Memory B cell (primary cell): Measurements from ENCODE around the gene EYS.

Experiments used
- ATAC-seq: fragments of 150-1000 bp; cut with Tn5 transposase; 2 replicates; pipeline ENCODE4 v1.10.0; 2021; ENCODE audit warnings: low read depth, mild to moderate bottlenecking, moderate library complexity
- DNase-seq, 2 donors: peaks; one replicate each; pipeline ENCODE4 v3.0.0; 2022; ENCODE audit warnings: low spot score in 2 of 2
- H3K27ac Mint-ChIP-seq: one replicate; pipeline ENCODE4 v1.8.0; 2022; ENCODE audit warnings: mild to moderate bottlenecking, moderate library complexity, mixed read lengths
- H3K27me3 Mint-ChIP-seq: one replicate; pipeline ENCODE4 v1.8.0; 2022; ENCODE audit warnings: mixed read lengths
- H3K36me3 Mint-ChIP-seq: one replicate; pipeline ENCODE4 v1.8.0; 2022; ENCODE audit warnings: mild to moderate bottlenecking, mixed read lengths
- H3K4me1 Mint-ChIP-seq: one replicate; pipeline ENCODE4 v1.8.0; 2022; ENCODE audit warnings: mixed read lengths
- H3K4me3 Mint-ChIP-seq: one replicate; pipeline ENCODE4 v1.8.0; 2022; ENCODE audit warnings: mild to moderate bottlenecking, moderate library complexity, mixed read lengths
- H3K9me3 Mint-ChIP-seq: one replicate; pipeline ENCODE4 v1.8.0; 2022; ENCODE audit warnings: mixed read lengths

EYS gene

DNA sequence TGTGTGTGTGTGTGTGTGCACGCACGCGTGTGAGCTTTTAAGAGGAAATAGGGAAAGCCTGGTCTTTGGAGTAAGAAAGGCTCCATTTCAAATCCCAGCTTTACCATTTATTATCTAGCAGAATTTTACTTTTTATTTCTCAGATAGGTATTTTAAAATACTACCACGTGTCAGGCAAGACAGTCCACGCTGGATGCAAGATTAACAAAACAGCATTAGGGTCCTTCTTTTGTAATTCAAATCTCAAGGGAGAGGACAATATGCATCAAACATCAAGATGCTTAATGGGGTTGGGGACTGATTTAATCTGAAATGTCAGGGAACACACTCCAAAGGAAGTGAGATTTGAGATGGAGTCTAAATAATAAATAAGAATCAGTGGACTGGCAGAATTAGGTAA lies 1302.6 kb downstream of the EYS start:
- no peak overlapping the region for H3K27ac Mint-ChIP-seq
- no peaks in the 10 kb centered on the region for H3K36me3 Mint-ChIP-seq
- no peaks in the 10 kb centered on the region for H3K27me3 Mint-ChIP-seq
- no peaks in the 10 kb centered on the region for H3K4me1 Mint-ChIP-seq
- peaks cover 3% of the 10 kb centered on the region for H3K9me3 Mint-ChIP-seq
- no peak overlapping the region for H3K4me3 Mint-ChIP-seq
- DNase-seq, result no peak
- ATAC-seq, result no peak

DNA sequence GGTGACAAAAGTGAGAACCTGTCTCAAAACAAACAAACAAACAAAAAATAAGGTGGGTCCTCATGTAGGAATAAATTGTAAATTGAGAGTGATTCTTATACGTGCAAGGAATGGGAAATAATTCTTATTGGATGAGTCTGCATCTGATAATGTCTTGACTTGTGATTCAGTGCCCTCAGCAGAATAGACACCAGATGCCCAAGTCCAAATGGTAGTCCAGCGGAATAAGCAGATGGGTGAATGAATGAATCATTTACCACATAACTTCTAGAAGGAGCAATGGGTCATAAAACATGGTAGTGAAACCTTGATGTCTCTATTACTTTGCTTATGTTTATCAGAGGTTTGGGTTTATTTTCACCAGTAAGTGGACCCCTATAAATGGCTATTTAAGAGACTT lies 1323.7 kb downstream of the EYS start:
- Mint-ChIP-seq H3K27ac (no peak overlapping the region), H3K9me3 (peaks cover 3% of the 10 kb centered on the region)
- no peak for ATAC-seq

DNA sequence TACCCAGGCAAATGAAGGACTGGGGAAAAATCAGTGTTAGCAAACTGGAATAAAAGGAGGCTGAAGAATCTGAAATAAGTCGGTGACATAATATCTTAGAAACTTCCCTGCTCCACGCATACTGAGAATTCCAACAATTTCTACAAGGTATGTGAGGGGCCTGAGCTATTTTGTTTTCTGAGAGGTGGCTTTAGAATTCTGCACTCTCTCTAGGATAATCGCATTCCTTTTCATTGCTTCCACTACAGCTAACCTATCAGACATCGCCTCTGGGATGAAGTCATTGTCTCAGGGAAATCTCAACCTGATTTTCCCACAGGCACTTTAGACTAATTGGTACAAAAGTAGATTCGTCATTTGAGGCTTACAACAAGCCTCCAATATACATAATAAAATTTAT lies 1330.6 kb downstream of the EYS start:
- Mint-ChIP-seq H3K4me1 (no peaks in the 10 kb centered on the region), H3K27ac (no peak overlapping the region), H3K27me3 (no peaks in the 10 kb centered on the region), H3K36me3 (no peaks in the 10 kb centered on the region), H3K4me3 (no peak overlapping the region), H3K9me3 (peaks cover 7% of the 10 kb centered on the region)
- no peak for DNase-seq
- ATAC-seq, result no peak

More for the DNA sequence above, 1323.7 kb downstream of the EYS start:
- Mint-ChIP-seq H3K36me3 (no peaks in the 10 kb centered on the region), H3K4me3 (no peak overlapping the region), H3K4me1 (no peaks in the 10 kb centered on the region), H3K27me3 (no peaks in the 10 kb centered on the region)
- DNase-seq, result no peak

DNA sequence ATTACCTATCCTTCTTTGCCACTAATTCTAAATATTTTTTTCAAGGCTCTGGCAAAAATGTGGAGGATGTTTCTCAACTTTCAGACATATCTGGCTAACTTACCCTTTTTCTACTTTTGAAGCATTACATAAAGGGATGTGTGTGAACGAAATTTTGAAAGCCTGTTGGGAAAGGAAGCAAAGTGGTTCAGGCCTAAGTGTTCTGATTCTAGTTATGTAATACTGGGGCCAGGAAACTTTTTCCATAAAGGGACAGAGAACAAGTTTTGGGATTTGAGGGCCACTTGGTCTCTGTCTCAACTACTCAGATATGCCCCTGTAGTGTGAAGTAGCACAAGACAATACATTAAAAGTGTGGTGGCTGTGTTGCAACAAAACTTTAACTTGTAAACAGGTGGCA lies 1349.6 kb downstream of the EYS start:
- ATAC-seq, result no peak
- no peak for DNase-seq
- H3K9me3 Mint-ChIP-seq, result peaks cover 6% of the 10 kb centered on the region
- H3K36me3 Mint-ChIP-seq, result no peaks in the 10 kb centered on the region
- H3K4me3 Mint-ChIP-seq, result no peak overlapping the region
- H3K27ac Mint-ChIP-seq, result no peak overlapping the region
- H3K4me1 Mint-ChIP-seq, result no peaks in the 10 kb centered on the region
- H3K27me3 Mint-ChIP-seq, result no peaks in the 10 kb centered on the region

DNA sequence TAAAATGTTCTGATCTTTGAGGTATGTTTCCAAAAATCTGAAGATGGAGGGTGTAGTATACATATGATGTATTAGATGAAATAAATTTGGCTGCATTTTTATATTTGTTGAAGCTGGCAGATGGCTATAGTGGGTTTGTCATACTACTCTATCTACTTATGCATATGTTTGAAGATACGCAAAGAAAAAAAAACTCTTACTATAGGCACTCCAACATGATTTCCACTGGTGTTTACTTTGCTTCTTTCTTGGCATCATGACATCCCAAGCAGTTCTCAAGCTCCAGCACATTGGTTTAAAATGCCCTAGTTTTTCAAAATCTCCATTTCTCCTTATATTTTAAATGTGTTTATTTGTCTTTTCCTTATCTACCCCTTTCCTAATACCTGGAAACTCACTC lies 1359.6 kb downstream of the EYS start:
- Mint-ChIP-seq H3K4me3 (no peak overlapping the region), H3K27me3 (no peaks in the 10 kb centered on the region), H3K36me3 (no peaks in the 10 kb centered on the region), H3K27ac (no peak overlapping the region), H3K9me3 (peaks cover 8% of the 10 kb centered on the region), H3K4me1 (no peaks in the 10 kb centered on the region)
- ATAC-seq (no peak), DNase-seq (no peak)

DNA sequence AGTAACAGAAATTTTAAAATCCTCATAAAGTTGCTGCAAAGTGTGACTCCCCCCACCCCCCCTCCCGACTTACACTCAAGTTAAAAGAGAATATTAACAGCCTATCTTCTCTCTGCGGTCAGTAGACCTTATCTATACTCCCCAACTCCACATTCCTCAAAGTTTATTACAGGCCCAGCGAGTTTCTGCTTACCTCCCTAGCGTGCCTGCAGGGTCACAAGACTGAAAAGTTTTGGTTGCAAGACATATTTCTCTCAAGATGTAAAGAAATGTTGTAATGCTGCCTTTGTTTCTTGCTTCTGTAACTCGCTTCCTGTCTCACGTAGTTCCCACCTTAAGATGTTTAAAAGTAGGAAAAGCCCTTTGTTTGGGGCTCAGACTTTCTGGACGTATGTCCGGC lies 1371.8 kb downstream of the EYS start:
- no peak overlapping the region for H3K4me3 Mint-ChIP-seq
- ATAC-seq, result no peak
- no peak for DNase-seq
- H3K9me3 Mint-ChIP-seq, result peaks cover 21% of the 10 kb centered on the region
- no peaks in the 10 kb centered on the region for H3K4me1 Mint-ChIP-seq
- no peak overlapping the region for H3K27ac Mint-ChIP-seq
- no peaks in the 10 kb centered on the region for H3K27me3 Mint-ChIP-seq
- H3K36me3 Mint-ChIP-seq, result no peaks in the 10 kb centered on the region

DNA sequence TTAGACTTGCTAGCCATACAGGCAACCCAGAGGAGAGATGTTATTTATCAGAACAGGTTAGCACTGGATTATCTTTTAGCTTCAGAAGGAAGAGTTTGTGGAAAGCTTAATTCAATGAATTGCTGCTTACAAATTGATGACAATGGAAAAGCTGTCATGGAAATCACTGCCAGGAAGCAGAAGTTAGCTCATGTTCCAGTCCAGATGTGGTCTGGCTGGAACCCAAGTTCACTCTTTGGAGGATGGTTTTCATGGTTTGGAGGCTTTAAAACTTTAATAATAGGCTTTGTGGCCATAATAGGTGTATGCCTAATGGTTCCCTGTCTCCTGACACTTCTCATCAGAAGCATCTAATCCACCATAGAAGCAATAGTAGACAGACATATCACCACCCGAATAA lies 1372.4 kb downstream of the EYS start:
- DNase-seq, result no peak
- no peaks in the 10 kb centered on the region for H3K36me3 Mint-ChIP-seq

DNA sequence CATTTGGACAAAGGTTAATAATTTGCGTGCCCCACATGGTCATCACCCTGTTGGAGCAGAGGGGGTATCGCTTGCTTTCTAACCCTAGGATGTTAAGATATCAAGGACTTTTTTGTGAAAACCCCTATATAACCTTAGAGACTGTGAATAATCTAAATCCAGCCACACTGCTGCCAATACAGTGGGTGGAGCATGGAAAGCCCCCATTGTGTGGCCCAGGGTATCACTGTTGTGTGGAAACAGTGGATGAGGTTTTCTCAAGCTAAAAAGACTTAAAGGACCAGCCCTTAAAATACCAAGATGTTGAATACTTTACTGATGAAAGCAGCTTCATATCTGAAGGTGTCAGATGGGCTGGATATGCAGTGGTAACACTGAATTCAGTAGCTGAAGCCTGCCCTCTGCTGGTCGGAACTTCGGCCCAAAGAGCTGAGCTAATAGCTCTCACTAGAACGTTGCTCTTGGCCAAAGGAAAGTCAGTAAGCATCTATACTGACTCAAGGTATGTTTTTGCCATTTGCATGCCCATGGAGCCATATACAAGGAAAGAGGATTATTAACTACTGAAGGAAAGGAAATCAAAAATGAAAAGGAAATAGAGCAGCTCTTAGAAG lies 1376.2 kb downstream of the EYS start:
- no peaks in the 10 kb centered on the region for H3K36me3 Mint-ChIP-seq
- DNase-seq, result no peak
- ATAC-seq, result no peak
- peaks cover 5% of the 10 kb centered on the region for H3K9me3 Mint-ChIP-seq
- no peak overlapping the region for H3K27ac Mint-ChIP-seq
- no peak overlapping the region for H3K4me3 Mint-ChIP-seq
- H3K4me1 Mint-ChIP-seq, result no peaks in the 10 kb centered on the region
- no peaks in the 10 kb centered on the region for H3K27me3 Mint-ChIP-seq

More for the DNA sequence above, 1372.4 kb downstream of the EYS start:
- Mint-ChIP-seq H3K27ac (no peak overlapping the region), H3K27me3 (no peaks in the 10 kb centered on the region), H3K4me1 (no peaks in the 10 kb centered on the region), H3K9me3 (peaks cover 16% of the 10 kb centered on the region), H3K4me3 (no peak overlapping the region)
- no peak for ATAC-seq

DNA sequence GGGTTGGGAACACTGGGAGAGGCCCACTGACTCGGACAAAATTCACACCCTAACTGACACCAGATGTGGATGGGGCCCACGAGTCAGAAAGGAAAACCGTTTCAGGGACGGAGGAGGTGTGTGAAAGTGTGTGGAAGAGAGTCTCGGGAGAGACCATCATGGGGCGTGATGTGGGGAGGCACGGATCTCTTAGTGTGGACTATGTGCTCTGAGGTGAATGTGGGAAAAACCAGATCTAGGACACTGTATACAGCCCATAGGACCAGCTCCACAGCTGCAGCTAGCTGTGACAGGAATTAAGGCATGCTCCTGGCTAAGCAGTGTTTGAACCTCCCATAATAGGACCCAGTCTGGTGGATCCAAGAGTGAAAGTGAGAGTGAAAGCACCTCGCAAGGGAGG lies 1380.1 kb downstream of the EYS start:
- Mint-ChIP-seq H3K4me3 (no peak overlapping the region), H3K27me3 (no peaks in the 10 kb centered on the region), H3K36me3 (no peaks in the 10 kb centered on the region), H3K27ac (no peak overlapping the region), H3K4me1 (no peaks in the 10 kb centered on the region), H3K9me3 (peaks cover 5% of the 10 kb centered on the region)
- ATAC-seq (no peak), DNase-seq (no peak)

DNA sequence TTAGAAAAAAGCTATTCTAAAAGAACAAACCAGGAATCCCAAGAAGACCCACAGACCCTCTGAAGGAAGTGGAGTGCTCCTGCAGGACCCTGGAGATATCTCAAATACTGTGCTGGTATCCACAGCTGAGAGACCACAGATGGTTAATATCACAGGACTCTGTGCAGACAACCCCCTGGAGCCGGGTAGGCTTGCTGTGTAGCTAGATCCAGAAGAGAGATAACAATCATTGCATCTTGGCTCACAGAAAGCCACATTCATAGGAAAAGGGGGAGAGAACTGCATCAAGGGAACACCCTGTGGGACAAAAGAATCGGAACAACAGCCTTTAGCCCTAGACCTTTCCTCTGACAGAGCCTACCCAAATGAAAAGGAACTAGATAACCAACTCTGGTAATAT lies 1381.9 kb downstream of the EYS start:
- Mint-ChIP-seq H3K9me3 (peaks cover 2% of the 10 kb centered on the region), H3K27me3 (no peaks in the 10 kb centered on the region), H3K4me3 (no peak overlapping the region), H3K36me3 (no peaks in the 10 kb centered on the region), H3K4me1 (no peaks in the 10 kb centered on the region), H3K27ac (no peak overlapping the region)
- no peak for ATAC-seq
- DNase-seq, result no peak

DNA sequence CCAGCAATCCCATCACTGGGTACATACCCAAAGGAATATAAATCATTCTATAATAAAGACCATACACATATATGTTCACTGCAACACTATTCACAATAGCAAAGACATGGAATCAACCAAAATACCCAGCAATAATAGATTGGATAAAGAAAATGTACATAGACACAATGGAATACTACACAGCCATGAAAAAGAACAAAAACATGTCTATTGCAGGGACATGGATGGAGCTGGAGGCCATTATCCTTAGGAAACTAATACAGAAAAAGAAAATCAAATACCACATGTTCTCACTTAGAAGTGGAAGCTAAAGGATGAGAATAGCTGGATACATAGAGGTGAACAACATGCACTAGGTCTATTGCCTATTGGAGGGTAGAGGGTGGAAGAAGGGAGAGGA lies 1396.8 kb downstream of the EYS start:
- H3K4me3 Mint-ChIP-seq, result no peak overlapping the region
- peaks cover 7% of the 10 kb centered on the region for H3K9me3 Mint-ChIP-seq
- no peak overlapping the region for H3K27ac Mint-ChIP-seq
- DNase-seq, result no peak
- H3K4me1 Mint-ChIP-seq, result no peaks in the 10 kb centered on the region
- no peaks in the 10 kb centered on the region for H3K27me3 Mint-ChIP-seq
- H3K36me3 Mint-ChIP-seq, result no peaks in the 10 kb centered on the region
- ATAC-seq, result no peak

DNA sequence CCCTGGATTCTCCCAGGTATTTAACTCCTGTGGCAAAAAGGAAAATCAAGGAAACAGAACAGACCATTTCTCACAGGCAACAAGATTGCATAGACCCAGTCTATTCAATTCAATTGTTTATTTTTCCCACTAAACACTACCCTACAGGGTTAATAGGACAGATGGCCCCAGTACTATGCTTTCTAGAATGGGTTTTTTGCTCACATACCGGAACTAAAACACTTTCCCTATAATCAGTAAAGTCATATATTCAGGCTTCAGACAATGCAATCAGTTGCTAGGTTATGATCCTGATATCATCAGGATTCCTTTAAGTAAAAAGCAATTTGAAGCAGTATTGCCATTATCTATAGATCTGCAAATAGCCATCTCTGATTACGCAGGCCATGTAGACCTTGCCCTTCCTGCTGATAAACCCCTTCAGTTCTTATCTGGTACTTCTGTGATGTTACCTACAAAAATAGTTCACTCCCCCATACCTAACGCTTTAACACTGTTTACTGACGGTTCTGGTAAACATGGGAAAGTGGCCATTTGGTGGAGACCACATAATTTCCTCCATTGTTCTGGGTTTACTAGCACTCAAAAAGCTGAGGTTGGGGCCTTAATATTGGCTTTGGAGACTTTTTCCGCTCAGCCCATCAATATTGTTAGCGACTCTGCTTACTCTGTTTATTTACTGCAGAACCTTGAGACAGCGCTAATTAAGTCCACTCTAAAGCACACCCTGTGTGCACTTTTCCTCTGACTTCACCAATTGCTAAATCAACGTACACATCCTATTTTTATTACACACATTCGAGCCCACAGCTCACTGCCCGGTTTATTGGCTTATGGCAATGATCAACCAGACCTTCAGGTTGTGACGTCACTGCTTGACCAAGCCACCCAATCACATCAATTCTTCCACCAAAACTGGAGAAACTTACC lies 1405.5 kb downstream of the EYS start:
- DNase-seq, result no peak
- H3K27ac Mint-ChIP-seq, result no peak overlapping the region
- no peak overlapping the region for H3K4me3 Mint-ChIP-seq

DNA sequence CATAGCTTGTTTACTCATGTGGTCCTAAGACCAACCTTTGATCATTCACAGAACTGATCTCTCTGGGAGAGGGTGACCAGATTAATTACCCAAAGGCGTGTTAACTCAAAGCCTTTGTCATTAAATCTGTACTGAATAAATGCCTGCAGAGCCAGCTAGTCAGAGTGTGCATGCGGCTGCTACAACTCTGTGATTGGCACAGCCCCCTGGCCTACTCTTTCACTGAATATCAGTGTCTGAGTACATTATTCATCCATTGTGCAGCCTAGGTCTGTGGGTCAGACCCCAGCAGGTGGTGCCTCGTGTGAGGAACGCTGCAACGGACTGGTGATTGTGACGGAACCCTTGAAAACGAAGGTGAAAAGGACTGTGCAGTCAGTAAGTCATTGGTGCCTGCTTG lies 1407.8 kb downstream of the EYS start:
- Mint-ChIP-seq H3K4me1 (no peaks in the 10 kb centered on the region), H3K9me3 (peaks cover 7% of the 10 kb centered on the region), H3K27ac (no peak overlapping the region), H3K27me3 (no peaks in the 10 kb centered on the region), H3K36me3 (no peaks in the 10 kb centered on the region), H3K4me3 (no peak overlapping the region)
- ATAC-seq (no peak), DNase-seq (no peak)

More for the DNA sequence above, 1405.5 kb downstream of the EYS start:
- ATAC-seq, result no peak
- H3K4me1 Mint-ChIP-seq, result no peaks in the 10 kb centered on the region
- peaks cover 7% of the 10 kb centered on the region for H3K9me3 Mint-ChIP-seq
- no peaks in the 10 kb centered on the region for H3K27me3 Mint-ChIP-seq
- H3K36me3 Mint-ChIP-seq, result no peaks in the 10 kb centered on the region

DNA sequence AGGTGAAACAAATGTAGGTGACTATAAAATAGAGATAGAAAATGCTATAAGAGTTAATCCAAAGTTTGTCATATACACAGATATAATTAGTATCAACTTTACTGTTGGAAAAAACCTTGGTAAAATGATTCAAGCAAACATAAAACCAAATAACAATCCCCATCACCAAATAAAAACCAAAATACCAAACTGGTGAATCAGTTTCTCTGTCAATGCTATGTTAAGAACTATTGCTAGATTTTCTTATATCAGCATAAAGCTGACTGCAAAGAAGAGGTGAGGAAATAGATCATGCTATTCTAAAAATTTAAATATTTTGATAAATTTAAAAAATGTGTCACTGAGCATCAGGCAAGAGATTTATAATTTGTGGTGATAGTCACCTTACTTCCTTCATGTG lies 1413.0 kb downstream of the EYS start:
- Mint-ChIP-seq H3K9me3 (peaks cover 3% of the 10 kb centered on the region), H3K4me1 (no peaks in the 10 kb centered on the region), H3K27me3 (no peaks in the 10 kb centered on the region), H3K4me3 (no peak overlapping the region), H3K27ac (no peak overlapping the region), H3K36me3 (no peaks in the 10 kb centered on the region)
- ATAC-seq (no peak), DNase-seq (no peak)

DNA sequence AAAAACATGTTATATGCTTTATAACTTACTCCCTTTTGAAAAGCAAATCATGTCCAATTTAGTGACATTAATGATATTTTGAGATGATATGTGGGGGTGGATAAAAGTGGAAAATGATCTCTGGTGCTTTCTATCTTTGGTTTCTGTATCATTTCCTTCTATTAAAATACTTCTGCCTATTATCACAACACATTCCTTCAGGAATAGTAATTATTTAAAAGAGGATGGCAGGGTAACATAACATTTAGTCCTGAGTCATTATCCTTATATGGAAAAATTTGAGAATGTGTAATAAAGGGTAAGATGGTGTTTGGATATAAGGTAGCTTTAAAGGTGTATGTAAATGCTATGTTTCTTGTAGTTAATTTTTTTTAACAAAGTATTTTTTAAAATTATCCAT lies 1413.7 kb downstream of the EYS start:
- Mint-ChIP-seq H3K4me3 (no peak overlapping the region), H3K27ac (no peak overlapping the region), H3K27me3 (no peaks in the 10 kb centered on the region), H3K9me3 (peaks cover 3% of the 10 kb centered on the region), H3K36me3 (no peaks in the 10 kb centered on the region), H3K4me1 (no peaks in the 10 kb centered on the region)
- no peak for ATAC-seq
- no peak for DNase-seq
